Activated CD8-positive, alpha-beta memory T cell treated with anti-CD3 and anti-CD28 coated beads for 36 hours (primary cell): ENCODE measurements around the gene CORO1C. TPM values are rescaled to one million over a fixed set of nuclear protein-coding genes. Genes with fewer than 3 reads are reported as not detected.
"Not testable (repeated sequence)": the region's sequence is repeated elsewhere in the genome, so short reads cannot be mapped to it uniquely, and the experiment has no call there.

Experiments used
- CTCF ChIA-PET: fragments of 350-600 bp; sonication (Branson Sonifier 250); formaldehyde crosslinking; loops from one replicate; lab custom pipeline; 2021; ENCODE audit warnings: antibody characterized with exemption; lab: Charles Lee
- POLR2A ChIA-PET: fragments of 350-600 bp; sonication (Branson Sonifier 250); formaldehyde crosslinking; loops from one replicate; lab custom pipeline; 2021; ENCODE audit warnings: antibody characterized with exemption; lab: Charles Lee
- total RNA-seq, 2 experiments: library from RNA; stranded (reverse); gene quantifications; one replicate each; pipeline ENCODE4 v1.2.3, GENCODE V29; 2021

The CORO1C gene
- total RNA-seq, 2 experiments from 2014 or later, result 71.0 to 78.7 TPM

DNA sequence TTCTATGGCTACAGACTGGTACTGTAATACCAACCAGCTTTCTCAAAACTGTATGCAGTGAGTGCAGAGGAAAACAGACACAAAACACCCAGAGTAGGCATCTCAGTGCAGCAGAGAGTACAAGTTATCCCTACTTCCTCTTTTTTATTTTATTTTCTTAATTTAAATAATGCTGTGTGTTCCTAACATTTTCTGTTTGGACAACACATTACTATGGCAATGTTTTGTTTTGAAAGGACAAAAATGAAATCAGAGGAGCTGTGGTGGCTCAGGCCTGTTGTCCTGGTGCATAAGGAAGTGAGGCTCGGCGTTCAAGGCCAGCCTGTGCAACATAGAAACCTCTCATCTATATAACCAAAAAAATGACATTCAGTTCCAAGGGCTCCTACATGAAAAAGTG is 64.0 kb downstream of the CORO1C start:
- CTCF ChIA-PET, result interaction anchor here (1.0 to 5.2 kb wide), 2 partner anchors 63 to 136 kb away, joined by 6 to 59 read pairs; no protein-coding TSS in a partner anchor
- POLR2A ChIA-PET, result no interaction called here

DNA sequence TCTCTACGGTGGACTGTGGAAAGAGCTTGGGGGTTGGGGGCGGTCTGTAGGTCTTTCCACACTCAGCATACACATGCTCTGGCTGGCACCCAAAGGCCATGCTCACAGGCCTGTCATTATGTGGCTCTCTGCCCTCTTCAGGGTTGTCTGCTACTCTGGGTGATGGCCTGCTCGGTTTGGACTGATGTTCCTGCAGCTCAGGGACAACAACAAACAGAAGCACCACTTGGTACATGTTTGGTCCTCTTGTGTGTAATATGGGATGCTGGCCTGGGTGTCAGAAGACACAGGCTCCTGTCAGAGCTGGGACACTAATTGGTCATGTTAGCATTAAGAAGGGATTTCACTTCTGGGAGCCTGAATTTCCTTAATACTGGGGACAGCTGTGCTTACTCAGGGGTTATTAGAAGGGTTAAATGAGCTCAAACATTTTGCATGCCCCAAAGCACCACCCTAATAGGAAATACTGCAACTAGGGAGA is 64.9 kb downstream of the CORO1C start:
- ChIA-PET CTCF (interaction anchor here (0.6 to 5.2 kb wide), 4 partner anchors 9 to 137 kb away, joined by 3 to 59 read pairs (median 4); no protein-coding TSS in a partner anchor), POLR2A (no interaction called here)

DNA sequence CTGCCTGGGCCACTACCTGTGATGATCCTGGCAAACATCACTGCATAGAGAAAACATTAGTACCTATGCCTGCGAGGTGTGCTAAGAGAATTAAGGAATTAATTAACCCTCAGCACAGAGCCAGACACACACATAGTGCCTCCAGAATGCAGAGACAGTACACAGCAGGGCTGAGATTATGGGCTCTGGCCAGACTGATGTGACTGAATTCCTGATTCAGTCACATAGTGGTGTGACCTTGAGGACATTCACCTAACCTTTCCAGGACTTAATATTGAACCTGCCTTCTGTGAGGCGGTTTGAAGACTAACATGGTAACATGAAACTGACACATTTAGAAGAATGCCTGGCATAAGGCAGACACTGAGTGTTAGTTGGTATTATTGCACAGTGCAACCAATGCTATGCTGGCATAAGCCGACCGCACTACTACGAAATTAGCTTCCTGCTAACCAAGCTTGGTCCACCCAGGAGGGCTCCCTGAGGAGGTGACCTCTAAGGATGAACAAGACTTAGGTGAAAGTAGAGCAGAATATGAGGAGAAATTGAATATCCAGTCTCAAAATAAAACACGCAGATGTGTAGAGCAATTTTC is 65.6 kb downstream of the CORO1C start:
- ChIA-PET POLR2A (no interaction called here), CTCF (interaction anchor here (0.6 to 5.2 kb wide), 4 partner anchors 8 to 138 kb away, joined by 3 to 59 read pairs (median 6); no protein-coding TSS in a partner anchor)

DNA sequence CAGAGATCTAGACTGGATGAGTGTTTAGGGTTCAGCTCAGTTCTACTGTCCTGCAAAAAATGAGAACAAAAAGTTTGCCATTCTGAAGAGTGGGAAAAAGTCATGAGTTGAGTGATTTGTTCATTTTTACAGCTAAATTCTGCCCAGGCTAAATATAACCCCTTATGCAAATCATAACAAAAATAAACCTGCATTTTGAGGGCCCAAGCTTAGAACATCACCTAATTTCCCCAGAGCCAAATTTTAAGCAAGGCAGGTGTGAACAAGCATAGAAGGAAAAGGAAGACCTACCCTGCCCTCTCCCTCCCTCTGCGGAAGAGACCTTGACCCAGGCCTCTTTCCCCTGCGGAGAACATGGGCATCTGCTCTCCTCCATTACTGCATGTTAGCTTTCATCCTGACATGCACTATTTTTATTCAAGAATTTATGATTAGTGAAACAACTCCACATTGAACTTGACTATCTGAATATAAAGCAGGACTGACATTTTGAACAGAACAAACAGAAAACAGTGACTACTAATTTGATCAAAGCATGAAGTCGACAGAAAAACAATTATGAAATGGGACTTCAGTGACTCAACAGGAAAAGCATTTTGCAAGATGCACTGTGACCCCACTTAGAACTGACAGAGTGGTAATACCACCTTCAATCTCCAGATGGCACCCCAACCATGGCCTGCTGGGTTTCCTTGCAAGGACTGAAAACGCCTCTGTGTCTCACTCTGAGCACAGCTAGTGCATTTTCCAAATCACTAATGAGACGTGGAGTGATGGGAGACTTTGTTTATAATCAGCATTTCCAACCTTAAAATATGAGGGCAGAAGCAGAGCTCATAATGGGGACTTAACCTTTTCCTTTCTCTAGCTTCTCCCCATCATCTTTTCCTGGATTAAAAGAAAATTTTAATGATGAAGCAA is 66.7 kb downstream of the CORO1C start:
- POLR2A ChIA-PET, result no interaction called here
- CTCF ChIA-PET, result interaction anchor here (0.6 to 5.2 kb wide), 18 partner anchors 9 to 193 kb away, joined by 3 to 59 read pairs (median 3); partner anchors contain the start of gene SSH1

DNA sequence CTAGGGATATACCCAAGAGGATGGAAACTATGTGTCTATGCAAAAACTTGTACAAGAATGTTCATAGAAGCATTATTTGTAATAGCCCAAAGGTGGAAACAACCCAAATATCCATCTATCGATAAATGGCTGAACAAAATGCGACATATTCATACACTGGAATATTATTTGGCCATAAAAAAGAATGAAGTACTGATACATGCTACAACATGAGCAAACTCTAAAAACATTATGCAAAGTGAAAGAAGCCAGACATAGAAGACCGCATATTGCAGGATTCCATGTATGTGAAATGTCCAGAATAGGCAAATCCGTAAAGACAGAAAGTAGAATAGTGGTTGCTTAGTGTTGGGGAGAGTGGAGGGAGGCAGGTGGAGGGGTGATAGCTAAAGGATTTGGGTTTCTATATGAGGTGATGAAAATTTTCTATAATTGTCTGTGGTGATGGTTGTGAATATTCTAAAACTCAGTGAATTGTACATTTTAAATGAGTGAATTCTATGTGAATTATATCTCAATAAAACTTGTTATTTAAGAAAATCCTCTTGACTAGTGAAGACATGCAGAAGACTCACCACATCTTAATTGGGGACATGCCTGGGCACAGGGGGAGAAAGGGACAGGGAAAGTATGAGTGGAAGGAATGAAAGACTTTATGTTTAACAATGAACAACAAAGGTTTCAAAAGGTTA is 67.8 kb downstream of the CORO1C start:
- POLR2A ChIA-PET, result no interaction called here
- CTCF ChIA-PET, result interaction anchor here (0.9 to 5.2 kb wide), 13 partner anchors 10 to 144 kb away, joined by 3 to 59 read pairs (median 4); no protein-coding TSS in a partner anchor

DNA sequence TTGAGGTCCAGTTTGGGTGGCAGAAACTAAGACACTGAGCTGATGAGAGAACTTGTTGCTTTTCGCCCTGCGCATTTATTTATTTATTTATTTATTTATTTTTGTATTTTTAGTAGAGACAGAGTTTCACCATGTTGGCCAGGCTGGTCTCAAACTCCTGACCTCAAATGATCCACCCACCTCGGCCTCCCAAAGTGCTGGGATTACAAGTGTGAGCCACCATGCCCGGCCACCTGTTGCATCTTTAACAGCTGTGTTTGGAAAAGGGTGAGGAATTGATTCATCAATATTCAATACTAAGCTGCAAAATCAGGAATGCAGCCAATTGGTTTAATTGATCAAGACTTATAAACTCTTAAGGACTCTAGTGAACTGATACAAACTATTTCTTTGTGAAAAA is 73.2 kb downstream of the CORO1C start:
- POLR2A ChIA-PET, result not testable (repeated sequence)

DNA sequence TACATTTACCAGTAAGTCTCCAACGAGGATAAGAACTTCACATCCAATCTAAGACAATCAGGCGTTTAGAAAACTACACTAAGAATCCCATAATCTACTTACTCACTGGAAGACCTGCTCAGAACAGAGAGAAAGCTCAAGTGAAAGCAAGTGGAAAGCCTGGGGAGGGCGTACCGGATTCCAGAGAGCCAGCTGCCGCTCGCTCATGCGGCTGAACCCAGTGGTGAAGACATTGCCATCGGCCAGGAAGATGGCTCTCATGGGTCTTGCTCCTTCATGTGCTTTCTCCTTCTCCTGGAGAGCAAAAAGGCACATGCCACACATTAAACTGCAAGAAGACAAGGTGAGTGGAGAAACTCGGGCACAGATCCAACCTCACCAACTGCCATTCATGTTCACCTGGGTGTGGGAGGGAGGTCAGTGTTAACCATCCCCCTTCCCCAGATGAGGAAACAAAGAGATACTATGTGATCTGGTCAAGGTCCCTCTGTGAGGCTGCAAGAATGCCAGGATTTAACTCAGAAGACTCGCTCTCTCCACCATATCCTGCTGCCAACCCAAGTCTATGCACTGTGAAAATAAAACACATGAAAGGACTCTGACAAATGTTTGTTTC is 74.1 kb downstream of the CORO1C start:
- ChIA-PET POLR2A (no interaction called here), CTCF (no interaction called here)

More for the DNA sequence above, 73.2 kb downstream of the CORO1C start:
- CTCF ChIA-PET, result not testable (repeated sequence)

DNA sequence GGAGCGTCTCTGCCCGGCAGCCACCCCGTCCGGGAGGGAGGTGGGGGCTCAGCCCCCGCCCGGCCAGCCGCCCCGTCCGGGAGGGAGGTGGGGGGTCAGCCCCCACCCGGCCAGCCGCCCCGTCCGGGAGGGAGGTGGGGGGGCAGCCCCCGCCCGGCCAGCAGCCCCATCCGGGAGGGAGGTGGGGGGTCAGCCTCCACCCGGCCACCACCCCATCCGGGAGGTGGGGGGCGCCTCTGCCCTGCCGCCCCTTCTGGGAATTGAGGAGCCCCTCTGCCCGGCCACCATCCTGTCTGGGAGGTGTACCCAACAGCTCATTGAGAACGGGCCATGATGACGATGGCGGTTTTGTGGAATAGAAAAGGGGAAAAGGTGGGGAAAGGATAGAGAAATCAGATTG is 75.1 kb downstream of the CORO1C start:
- CTCF ChIA-PET, POLR2A ChIA-PET: not testable (repeated sequence)

DNA sequence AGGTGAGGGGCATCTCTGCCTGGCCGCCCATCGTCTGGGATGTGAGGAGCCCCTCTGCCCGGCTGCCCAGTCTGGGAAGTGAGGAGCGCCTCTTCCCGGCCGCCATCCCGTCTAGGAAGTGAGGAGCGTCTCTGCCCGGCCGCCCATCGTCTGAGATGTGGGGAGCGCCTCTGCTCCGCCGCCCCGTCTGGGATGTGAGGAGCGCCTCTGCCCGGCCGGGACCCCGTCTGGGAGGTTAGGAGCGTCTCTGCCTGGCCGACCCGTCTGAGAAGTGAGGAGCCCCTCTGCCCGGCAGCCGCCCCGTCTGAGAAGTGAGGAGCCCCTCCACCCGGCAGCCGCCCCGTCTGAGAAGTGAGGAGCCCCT is 75.5 kb downstream of the CORO1C start:
- POLR2A ChIA-PET, CTCF ChIA-PET: not testable (repeated sequence)

DNA sequence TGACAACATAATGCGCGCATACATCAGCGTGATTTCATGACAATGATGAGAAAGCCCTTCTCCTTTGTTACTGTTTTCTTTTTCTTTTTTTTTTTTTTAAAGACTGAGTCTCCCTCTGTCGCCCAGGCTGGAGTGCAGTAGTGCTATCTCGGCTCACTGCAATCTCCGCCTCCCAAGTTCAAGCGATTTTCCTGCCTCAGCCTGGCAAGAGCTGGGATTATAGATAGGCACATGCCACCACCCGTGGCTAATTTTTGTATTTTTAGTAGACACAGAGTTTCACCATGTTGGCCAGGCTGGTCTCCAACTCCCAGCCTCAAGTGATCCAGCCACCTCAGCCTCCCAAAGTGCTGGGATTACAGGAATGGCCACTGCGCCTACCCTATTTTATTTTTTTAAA is 76.7 kb downstream of the CORO1C start:
- POLR2A ChIA-PET, CTCF ChIA-PET: not testable (repeated sequence)

DNA sequence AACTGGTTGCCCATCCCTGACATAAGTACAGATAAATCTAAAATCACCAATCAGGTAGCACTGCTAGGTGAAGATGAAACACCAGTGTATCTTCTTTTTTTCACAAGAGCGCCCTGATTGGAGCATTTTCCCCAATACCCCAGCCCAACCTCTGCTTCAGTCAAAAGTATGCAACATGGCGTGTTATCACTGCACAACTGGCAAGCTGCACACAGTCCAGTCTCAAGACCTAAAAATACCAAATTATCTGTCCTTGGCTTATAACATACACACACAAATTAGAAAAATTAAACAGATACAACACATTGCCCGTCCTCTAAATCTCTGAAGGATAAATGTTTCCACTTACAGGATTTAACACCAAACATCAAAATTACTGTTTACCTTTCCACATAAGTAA is 77.4 kb downstream of the CORO1C start:
- ChIA-PET CTCF (interaction anchor here (1.5 kb wide), 1 partner anchor 10 kb away, joined by 6 read pairs; no protein-coding TSS in a partner anchor), POLR2A (no interaction called here)

DNA sequence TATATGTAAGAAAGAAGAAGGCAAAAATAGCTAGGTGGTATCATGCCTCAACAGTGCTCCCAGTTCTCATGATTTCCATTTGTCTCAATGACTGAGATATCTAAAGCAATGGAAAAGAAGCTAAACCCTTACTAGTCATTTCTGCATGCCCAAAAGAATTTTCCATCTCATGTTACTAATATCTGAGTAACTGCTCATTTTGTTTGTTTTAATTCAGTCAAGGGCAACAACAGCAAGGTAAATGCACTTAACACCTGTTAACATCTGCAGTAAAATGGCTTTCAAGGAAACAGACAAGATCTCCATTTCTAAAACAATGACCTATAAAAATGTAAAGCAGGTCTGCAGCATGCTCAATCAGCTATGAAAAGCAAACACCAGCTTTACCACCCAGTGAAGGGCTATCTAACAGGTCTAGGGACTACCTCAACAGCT is 78.2 kb downstream of the CORO1C start:
- CTCF ChIA-PET, result interaction anchor here (1.3 to 1.5 kb wide), 2 partner anchors 11 to 35 kb away, joined by 3 to 6 read pairs; no protein-coding TSS in a partner anchor
- POLR2A ChIA-PET, result no interaction called here

DNA sequence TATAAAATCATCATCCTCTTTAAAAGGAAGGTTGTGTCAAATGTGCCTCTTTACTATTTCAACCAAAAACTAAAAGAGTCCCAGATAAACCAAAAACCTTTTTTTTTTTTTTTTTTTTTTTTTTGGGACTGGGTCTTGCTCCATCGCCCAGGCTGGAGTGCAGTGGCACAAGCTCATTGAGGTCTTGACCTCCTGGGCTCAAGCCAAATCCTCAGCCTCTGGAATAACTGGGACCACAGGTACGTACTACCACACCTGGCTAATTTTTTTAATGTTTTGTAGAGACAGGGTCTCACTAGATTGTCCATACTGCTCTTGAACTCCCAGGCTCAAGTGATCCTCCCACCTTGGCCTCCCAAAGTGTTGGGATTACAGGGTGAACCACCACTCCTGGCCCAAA is 81.2 kb downstream of the CORO1C start:
- POLR2A ChIA-PET, result interaction anchor here (0.6 to 1.0 kb wide), 2 partner anchors 12 to 26 kb away, joined by 11 to 12 read pairs; no protein-coding TSS in a partner anchor

DNA sequence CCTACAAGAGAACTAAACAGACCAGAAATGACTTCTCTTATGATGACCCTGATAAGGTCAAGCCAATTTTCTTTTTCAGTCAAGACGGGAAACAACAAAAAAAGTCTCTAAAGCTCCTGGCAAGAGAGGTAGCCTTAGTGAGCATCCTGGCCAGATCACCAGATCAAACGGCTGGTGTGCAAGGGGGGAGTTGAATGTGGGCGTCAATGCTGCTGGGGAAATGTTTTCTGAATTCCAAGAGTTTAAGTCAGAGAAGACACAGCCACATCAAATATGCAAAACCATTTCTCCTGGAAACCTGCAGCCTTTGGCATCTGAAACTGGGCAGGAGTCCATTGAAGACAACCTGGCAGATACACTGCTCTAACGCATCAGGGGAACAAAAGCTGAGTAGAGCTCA is 81.6 kb downstream of the CORO1C start:
- ChIA-PET CTCF (interaction anchor here (1.2 to 1.5 kb wide), 2 partner anchors 31 to 63 kb away, joined by 3 to 4 read pairs; no protein-coding TSS in a partner anchor), POLR2A (interaction anchor here (0.6 to 1.0 kb wide), 2 partner anchors 9 to 12 kb away, joined by 3 to 12 read pairs; no protein-coding TSS in a partner anchor)

More for the DNA sequence above, 81.2 kb downstream of the CORO1C start:
- CTCF ChIA-PET, result interaction anchor here (1.2 to 1.5 kb wide), 2 partner anchors 32 to 63 kb away, joined by 3 to 4 read pairs; no protein-coding TSS in a partner anchor

DNA sequence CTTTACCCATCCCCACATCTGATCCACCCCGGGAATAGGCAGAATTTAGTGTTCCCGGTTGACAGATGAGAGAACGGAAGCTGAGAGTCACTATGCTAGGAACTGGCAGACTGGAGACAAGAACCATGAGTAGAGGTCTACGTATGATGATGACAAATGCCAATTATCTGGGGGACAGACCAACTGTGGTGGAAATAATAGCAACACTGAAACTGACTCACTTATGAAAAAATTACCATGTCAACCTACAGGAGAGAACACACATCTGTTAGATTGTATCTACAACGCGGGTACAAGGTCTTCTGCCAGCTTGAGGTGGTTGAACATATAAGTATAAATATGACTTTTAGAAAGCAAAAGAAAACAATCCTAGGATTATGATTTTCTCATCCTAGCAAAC is 82.2 kb downstream of the CORO1C start:
- POLR2A ChIA-PET, result interaction anchor here (0.6 to 1.0 kb wide), 2 partner anchors 8 to 11 kb away, joined by 3 to 12 read pairs; no protein-coding TSS in a partner anchor
- CTCF ChIA-PET, result interaction anchor here (1.2 kb wide), 1 partner anchor 31 kb away, joined by 3 read pairs; no protein-coding TSS in a partner anchor

DNA sequence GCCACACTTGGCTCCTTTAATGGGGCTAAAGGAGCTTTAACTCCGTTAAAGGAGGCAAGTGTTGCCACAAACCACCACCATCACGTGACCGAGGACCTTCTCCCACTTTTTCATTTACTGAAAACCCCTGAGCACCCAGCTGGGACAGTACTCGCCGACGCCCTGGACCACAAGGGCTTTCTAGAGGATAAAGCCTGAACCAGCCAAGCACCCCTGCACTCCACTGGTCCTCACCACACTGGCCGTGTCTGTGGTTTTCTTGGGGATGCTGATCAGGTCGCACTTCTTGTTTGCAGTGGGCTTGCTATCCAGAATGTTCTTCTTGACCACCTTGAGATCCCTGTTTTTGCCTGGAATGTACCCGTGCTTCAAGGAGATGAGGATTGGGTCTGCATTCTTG is 82.9 kb downstream of the CORO1C start:
- CTCF ChIA-PET, result interaction anchor here (1.6 kb wide), 1 partner anchor 30 kb away, joined by 4 read pairs; no protein-coding TSS in a partner anchor
- POLR2A ChIA-PET, result no interaction called here

DNA sequence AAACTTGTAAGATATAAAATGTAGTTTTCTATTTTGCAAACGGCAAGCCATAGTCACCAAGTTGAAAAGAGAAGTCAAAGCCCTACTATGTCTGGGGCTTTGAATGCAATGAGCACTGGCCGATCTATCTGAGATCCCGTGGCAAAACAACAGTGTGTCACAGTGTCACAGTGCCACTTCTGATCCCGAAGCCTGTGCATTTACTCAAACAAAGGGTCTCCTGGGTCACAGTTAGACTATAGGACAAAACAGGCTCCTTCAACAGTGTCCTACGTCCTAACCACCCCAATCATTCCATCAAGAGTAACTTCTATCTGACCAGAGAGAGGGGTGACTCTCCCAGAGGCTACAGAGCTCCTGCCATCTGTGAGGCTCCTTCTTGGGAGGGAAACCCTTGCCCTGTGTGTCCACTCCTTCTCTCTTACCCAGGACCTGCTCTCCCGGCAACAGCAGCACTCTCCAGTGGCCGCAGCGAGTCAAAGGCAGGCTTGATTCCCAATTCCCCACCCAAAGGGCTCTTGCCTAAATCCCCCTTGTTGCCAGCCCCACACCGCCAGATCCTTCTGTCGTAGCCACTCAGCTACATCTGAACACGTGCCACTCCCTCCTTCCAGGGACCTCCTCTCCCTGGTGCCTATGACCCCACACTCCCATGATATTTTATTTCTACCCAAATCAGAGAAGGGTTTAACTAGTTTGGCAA is 83.6 kb downstream of the CORO1C start:
- ChIA-PET CTCF (interaction anchor here (1.6 to 2.2 kb wide), 2 partner anchors 12 to 30 kb away, joined by 4 to 11 read pairs; no protein-coding TSS in a partner anchor), POLR2A (no interaction called here)
